GM19025 (cell line): ENCODE results near the gene AUTS2.
A peak's percentile ranks its signal among the peaks of the same experiment; 100 is the strongest.

Experiments
- ATAC-seq: cut with Tn5 transposase; IDR thresholded peaks from one replicate; pipeline ENCODE4 v1.9.1; 2021; ENCODE audit warnings: mild to moderate bottlenecking, low read depth, moderate library complexity; ENCODE audit not compliant: unreplicated experiment

The AUTS2 gene

GRCh38 chr7:69749994-69750393 lies 151.7 kb downstream of the AUTS2 start:
- no peak for ATAC-seq

GRCh38 chr7:69751026-69751425 lies 152.8 kb downstream of the AUTS2 start:
- ATAC-seq, result no peak

GRCh38 chr7:69753981-69754380 lies 155.7 kb downstream of the AUTS2 start:
- no peak for ATAC-seq

GRCh38 chr7:69754476-69754875 lies 156.2 kb downstream of the AUTS2 start:
- no peak for ATAC-seq

GRCh38 chr7:69756235-69756634 lies 158.0 kb downstream of the AUTS2 start:
- no peak for ATAC-seq

GRCh38 chr7:69757528-69757927 lies 159.3 kb downstream of the AUTS2 start:
- ATAC-seq, result no peak

- no peak for ATAC-seq
These were observed 159.7 kb downstream of the AUTS2 start for GRCh38 chr7:69757981-69758430.

- no peak for ATAC-seq
These were observed 161.1 kb downstream of the AUTS2 start for GRCh38 chr7:69759373-69759772.

- no peak for ATAC-seq
These were observed 163.1 kb downstream of the AUTS2 start for GRCh38 chr7:69761290-69761922.

- peak; percentile 62 for ATAC-seq
These were observed 164.6 kb downstream of the AUTS2 start for GRCh38 chr7:69762821-69763352.

GRCh38 chr7:69763513-69763912 lies 165.2 kb downstream of the AUTS2 start:
- no peak for ATAC-seq

- no peak for ATAC-seq
These were observed 165.9 kb downstream of the AUTS2 start for GRCh38 chr7:69764147-69764546.

GRCh38 chr7:69764681-69765080 lies 166.4 kb downstream of the AUTS2 start:
- ATAC-seq, result no peak

- ATAC-seq, result no peak
These were observed 167.6 kb downstream of the AUTS2 start for GRCh38 chr7:69765879-69766278.

GRCh38 chr7:69768986-69769595 lies 170.8 kb downstream of the AUTS2 start:
- ATAC-seq, result no peak

GRCh38 chr7:69769826-69770225 lies 171.6 kb downstream of the AUTS2 start:
- no peak for ATAC-seq

GRCh38 chr7:69770613-69771012 lies 172.3 kb downstream of the AUTS2 start:
- ATAC-seq, result no peak

GRCh38 chr7:69772718-69773436 lies 174.6 kb downstream of the AUTS2 start:
- ATAC-seq, result no peak

GRCh38 chr7:69773535-69774225 lies 175.4 kb downstream of the AUTS2 start:
- ATAC-seq, result no peak

GRCh38 chr7:69775231-69775771 lies 177.0 kb downstream of the AUTS2 start:
- no peak for ATAC-seq

GRCh38 chr7:69776611-69777010 lies 178.3 kb downstream of the AUTS2 start:
- no peak for ATAC-seq
